Measurements from ENCODE around the gene SMYD4. TPM values are rescaled to one million over a fixed set of nuclear protein-coding genes. Genes with fewer than 3 reads are reported as not detected.
"Not testable (repeated sequence)": the region's sequence is repeated elsewhere in the genome, so short reads cannot be mapped to it uniquely, and the experiment has no call there.

SMYD4 gene
- total RNA-seq, 3 donors from 2014 or later (not counting 1 experiment from before 2014, with no cell fraction given): 20.3 to 37.8 (median 24.3) TPM

DNA sequence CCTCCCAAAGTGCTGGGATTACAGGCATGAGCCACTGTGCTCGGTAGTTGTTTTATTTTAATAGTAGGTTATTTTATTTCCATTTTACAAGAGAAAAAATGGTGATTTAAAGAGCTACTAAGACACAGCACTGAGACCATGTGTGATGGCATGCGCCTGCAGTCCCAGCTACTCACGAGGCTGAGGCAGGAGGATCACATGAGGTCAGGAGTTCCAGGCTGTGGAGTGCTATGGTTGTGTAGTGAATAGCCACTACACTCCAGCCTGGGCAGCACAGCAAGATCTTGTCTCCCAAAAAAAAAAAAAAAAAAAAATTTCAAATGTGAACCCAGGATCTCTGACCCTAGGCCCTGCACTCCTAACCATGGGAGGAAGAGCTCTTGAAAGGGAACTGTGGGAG, 64.1 kb downstream of the SMYD4 start:
- Histone ChIP-seq H3K4me1 (ENCODE audit: control insufficient read depth, insufficient read depth, low read length) (peaks cover 51% of the 10 kb centered on the region), H3K9me3 (ENCODE audit: control insufficient read depth, insufficient read depth, low read length) (no peaks in the 10 kb centered on the region), H3K27me3 (ENCODE audit: control insufficient read depth, insufficient read depth, low read length) (no peaks in the 10 kb centered on the region), H3K4me3 (ENCODE audit: low read length) (no peak overlapping the region), H3K36me3 (ENCODE audit: control insufficient read depth, insufficient read depth, low read length) (no peaks in the 10 kb centered on the region), H3K27ac (ENCODE audit: low read length) (no peak overlapping the region)
- peaks cover 15 to 31% of the 10 kb centered on the region in 2 donors for H3K4me1 Mint-ChIP-seq
- H3K27ac Mint-ChIP-seq: no peak overlapping the region
- H3K4me3 Mint-ChIP-seq: no peak overlapping the region
- H3K9me3 Mint-ChIP-seq: no peaks in the 10 kb centered on the region
- TF ChIP-seq, protein P1, sequence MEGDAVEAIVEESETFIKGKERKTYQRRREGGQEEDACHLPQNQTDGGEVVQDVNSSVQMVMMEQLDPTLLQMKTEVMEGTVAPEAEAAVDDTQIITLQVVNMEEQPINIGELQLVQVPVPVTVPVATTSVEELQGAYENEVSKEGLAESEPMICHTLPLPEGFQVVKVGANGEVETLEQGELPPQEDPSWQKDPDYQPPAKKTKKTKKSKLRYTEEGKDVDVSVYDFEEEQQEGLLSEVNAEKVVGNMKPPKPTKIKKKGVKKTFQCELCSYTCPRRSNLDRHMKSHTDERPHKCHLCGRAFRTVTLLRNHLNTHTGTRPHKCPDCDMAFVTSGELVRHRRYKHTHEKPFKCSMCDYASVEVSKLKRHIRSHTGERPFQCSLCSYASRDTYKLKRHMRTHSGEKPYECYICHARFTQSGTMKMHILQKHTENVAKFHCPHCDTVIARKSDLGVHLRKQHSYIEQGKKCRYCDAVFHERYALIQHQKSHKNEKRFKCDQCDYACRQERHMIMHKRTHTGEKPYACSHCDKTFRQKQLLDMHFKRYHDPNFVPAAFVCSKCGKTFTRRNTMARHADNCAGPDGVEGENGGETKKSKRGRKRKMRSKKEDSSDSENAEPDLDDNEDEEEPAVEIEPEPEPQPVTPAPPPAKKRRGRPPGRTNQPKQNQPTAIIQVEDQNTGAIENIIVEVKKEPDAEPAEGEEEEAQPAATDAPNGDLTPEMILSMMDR (IDR thresholded peaks at IDR 0.05): no peak
- WGBS (ENCODE audit: insufficient coverage): 98% methylated on average over 3 of the region's 3 CpGs
- ATAC-seq (no peak), DNase-seq (no peak)
- H3K36me3 Mint-ChIP-seq: no peaks in the 10 kb centered on the region
- peaks cover 0 to 4% of the 10 kb centered on the region in 2 donors for H3K27me3 Mint-ChIP-seq (ENCODE audit: low read depth in 2 of 2)
- intact Hi-C loops (cut with micrococcal nuclease): no loop called here

DNA sequence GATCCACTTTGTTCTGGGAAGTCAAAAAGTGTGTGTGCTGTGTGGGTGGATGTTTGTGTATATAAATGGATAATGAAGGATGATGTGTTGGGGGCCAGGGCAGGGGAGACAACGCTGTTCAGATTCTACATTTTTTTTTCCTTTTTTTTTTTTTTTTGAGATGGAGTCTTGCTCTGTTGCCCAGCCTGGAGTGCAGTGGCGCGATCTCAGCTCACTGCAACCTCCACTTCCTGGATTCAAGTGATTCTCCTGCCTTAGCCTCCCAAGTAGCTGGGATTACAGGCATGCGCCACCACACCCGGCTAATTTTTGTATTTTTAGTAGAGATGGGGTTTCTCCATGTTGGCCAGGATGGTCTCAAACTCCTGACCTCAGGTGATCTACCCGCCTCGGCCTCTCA, 65.0 kb downstream of the SMYD4 start:
- H3K9me3 Mint-ChIP-seq; intact Hi-C loops (cut with micrococcal nuclease); ATAC-seq: not testable (repeated sequence)

DNA sequence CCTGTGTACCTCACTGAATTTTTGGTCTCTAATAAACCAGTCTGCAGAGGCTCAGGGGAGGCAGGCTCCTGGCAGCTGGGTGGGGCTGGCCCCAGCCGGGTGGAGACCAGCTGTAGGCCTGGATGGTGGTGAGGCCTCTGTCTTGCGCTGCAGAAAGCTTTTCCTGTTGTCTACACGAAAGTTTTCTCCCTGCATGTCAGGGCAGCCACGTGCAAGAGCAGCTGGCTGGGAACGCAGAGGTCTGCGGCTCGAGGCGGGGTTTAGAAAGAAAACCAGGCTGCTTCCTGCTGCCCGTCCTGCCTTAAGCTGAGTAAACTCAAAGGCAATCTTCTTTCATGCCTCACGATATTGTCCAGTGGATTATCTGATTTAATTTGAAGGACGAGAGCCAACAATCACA, 65.4 kb downstream of the SMYD4 start:
- ATAC-seq: peak; percentile 68 to 91 (median 70)
- 3% methylated on average over 11 of the region's 11 CpGs for WGBS (ENCODE audit: insufficient coverage)
- Mint-ChIP-seq H3K27ac (peak overlapping the region; percentile 85 to 89), H3K27me3 (ENCODE audit: low read depth in 2 of 2) (peaks cover 0 to 4% of the 10 kb centered on the region in 2 donors), H3K9me3 (no peaks in the 10 kb centered on the region), H3K4me1 (peaks cover 15 to 28% of the 10 kb centered on the region in 2 donors), H3K4me3 (peak overlapping the region; percentile 59), H3K36me3 (no peaks in the 10 kb centered on the region)
- peaks cover 39% of the 10 kb centered on the region for H3K4me1 ChIP-seq (ENCODE audit: control insufficient read depth, insufficient read depth, low read length)
- no peaks in the 10 kb centered on the region for H3K36me3 ChIP-seq (ENCODE audit: control insufficient read depth, insufficient read depth, low read length)
- TF ChIP-seq, protein P1 (IDR thresholded peaks at IDR 0.05): no peak
- no peaks in the 10 kb centered on the region for H3K27me3 ChIP-seq (ENCODE audit: control insufficient read depth, insufficient read depth, low read length)
- no peak overlapping the region for H3K4me3 ChIP-seq (ENCODE audit: low read length)
- H3K9me3 ChIP-seq (ENCODE audit: control insufficient read depth, insufficient read depth, low read length): no peaks in the 10 kb centered on the region
- intact Hi-C loops (cut with micrococcal nuclease): no loop called here
- peak; percentile 23 to 83 for DNase-seq
- H3K27ac ChIP-seq (ENCODE audit: low read length): peak overlapping the region; percentile 62

More for the DNA sequence above, 65.0 kb downstream of the SMYD4 start:
- H3K4me3 ChIP-seq (ENCODE audit: low read length); H3K36me3 ChIP-seq (ENCODE audit: control insufficient read depth, insufficient read depth, low read length); H3K27me3 Mint-ChIP-seq (ENCODE audit: low read depth in 2 of 2); H3K36me3 Mint-ChIP-seq; H3K27me3 ChIP-seq (ENCODE audit: control insufficient read depth, insufficient read depth, low read length); DNase-seq; H3K9me3 ChIP-seq (ENCODE audit: control insufficient read depth, insufficient read depth, low read length): not testable (repeated sequence)
- peaks cover 43% of the 10 kb centered on the region for H3K4me1 ChIP-seq (ENCODE audit: control insufficient read depth, insufficient read depth, low read length)
- 75% methylated on average over 5 of the region's 7 CpGs for WGBS (ENCODE audit: insufficient coverage)
- H3K4me3 Mint-ChIP-seq: peak overlapping the region; percentile 59
- peaks cover 15 to 28% of the 10 kb centered on the region in 2 donors for H3K4me1 Mint-ChIP-seq
- peak overlapping the region; percentile 62 for H3K27ac ChIP-seq (ENCODE audit: low read length)
- peak overlapping the region; percentile 85 to 89 for H3K27ac Mint-ChIP-seq

DNA sequence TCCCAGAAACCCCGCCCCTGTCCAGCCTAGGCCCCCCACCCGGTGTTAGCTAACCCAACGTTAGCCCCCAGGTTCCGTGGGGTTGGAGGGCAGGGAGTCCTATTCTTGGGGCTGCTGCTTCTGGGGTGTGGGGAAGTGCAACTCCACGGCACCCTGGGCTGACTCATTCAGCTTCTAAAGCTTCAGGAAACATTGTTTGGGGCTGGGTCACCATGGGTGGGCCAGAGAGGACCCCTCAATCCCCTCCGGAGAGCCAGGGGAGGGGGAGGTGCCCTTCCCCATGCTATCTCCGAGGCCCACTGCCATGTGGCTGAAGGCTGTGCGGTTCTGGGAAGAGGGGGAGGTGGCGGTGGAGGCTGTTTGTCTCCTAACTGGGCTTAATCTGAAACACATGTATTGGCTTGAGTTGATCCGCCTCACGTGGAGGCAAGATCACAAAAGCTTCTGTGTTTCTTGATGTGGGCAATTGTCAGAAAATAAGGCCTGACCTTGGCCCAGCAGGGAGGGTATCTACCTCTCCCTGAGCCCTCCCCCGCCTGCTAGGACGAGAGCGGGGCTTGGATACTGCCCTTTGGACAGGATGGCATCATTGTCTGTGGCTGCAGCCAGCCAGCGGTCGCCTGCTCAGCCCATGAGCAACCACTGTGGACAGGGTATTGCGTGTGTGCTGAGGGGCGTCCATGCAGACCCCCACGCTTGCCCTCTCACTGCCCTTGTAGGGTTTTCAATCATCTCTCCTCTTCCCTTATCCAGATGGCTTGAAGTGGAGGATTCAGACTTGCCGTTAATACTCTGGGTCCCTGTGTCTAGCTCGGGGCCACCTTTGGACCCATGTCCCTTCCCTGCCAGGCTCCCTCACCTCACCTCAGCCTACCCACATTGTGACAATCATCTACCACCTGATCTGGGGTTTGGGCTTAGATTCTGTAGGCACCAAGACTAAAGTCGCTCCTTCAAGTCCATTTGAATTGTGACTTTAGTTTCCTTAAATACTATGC, 66.5 kb downstream of the SMYD4 start:
- H3K9me3 ChIP-seq (ENCODE audit: control insufficient read depth, insufficient read depth, low read length): no peaks in the 10 kb centered on the region
- peaks cover 38% of the 10 kb centered on the region for H3K4me1 ChIP-seq (ENCODE audit: control insufficient read depth, insufficient read depth, low read length)
- H3K36me3 ChIP-seq (ENCODE audit: control insufficient read depth, insufficient read depth, low read length): no peaks in the 10 kb centered on the region
- Mint-ChIP-seq H3K36me3 (no peaks in the 10 kb centered on the region), H3K4me3 (no peak overlapping the region), H3K27ac (peak overlapping the region; percentile 85 to 89), H3K4me1 (peaks cover 15 to 34% of the 10 kb centered on the region in 2 donors), H3K9me3 (no peaks in the 10 kb centered on the region), H3K27me3 (ENCODE audit: low read depth in 2 of 2) (peaks cover 0 to 11% of the 10 kb centered on the region in 2 donors)
- no peak for ATAC-seq
- TF ChIP-seq, protein P1 (IDR thresholded peaks at IDR 0.05): no peak
- 63% methylated on average over 22 of the region's 22 CpGs for WGBS (ENCODE audit: insufficient coverage)
- H3K27me3 ChIP-seq (ENCODE audit: control insufficient read depth, insufficient read depth, low read length): no peaks in the 10 kb centered on the region
- DNase-seq: peak in 1 of 2 donors; percentile 20
- no peak overlapping the region for H3K4me3 ChIP-seq (ENCODE audit: low read length)
- intact Hi-C loops (cut with micrococcal nuclease): no loop called here
- peak overlapping the region; percentile 62 for H3K27ac ChIP-seq (ENCODE audit: low read length)
